Erythroblast (primary cell): ENCODE measurements around the gene ATIC.

ENCODE experiments used
- DNase-seq, 2 experiments: peaks; one replicate each; lab custom pipeline; 2025; lab: John Stamatoyannopoulos, UW
- GATA1 ChIP-seq: IDR thresholded peaks from 2 replicates; pipeline ENCODE4 v1.6.1; 2011; ENCODE audit warnings: low read depth, mild to moderate bottlenecking, control low read depth, low read length, moderate library complexity
- POLR2A ChIP-seq: IDR thresholded peaks from 2 replicates; pipeline ENCODE4 v1.6.1; 2011; ENCODE audit warnings: mild to moderate bottlenecking, low read length

The ATIC gene

GRCh38 chr2:215397632-215398341, 85.9 kb downstream of the ATIC start:
- DNase-seq: no peak
- no peak for TF ChIP-seq POLR2A
- TF ChIP-seq GATA1: no peak

DNA sequence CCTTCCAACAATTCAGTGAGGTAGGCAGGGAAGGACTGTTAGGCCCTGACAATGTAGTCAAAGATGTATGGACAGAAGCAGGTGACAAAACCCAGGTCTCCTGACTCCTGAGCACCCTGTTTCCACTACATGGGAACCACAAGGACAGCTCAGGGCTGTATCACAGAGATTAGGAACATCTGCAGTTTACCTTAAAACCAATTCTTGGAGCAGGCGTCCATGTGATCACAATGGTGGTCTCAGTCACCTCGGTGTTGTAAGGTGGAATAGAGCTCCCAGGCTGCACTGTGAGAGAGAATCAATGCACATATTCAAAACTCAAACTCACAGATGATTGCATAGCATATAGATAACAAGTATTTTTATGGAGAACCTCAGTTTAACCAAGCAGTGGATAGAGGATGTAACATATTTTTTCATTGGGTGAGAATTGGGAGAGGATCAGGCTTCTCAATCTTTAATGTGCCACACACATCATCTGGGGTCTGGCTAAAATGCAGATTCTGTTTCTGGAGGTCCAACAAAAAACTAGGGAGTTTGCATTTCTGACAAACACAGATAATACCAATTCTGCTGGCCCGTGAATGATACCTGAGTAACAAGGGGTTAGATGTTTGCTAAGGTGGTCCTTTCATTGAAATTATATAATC, 87.3 kb downstream of the ATIC start:
- TF ChIP-seq GATA1: no peak
- no peak for TF ChIP-seq POLR2A

More for the DNA sequence above, 87.3 kb downstream of the ATIC start:
- no peak for DNase-seq
